SH-SY5Y (cell line): ENCODE results near the gene GJB5.

Source experiments
- GATA2 ChIP-seq: IDR thresholded peaks from 2 replicates; pipeline ENCODE4 v1.6.1; 2011; ENCODE audit warnings: mild to moderate bottlenecking, low read depth, low read length
- GATA3 ChIP-seq: IDR thresholded peaks from 2 replicates; pipeline ENCODE4 v1.6.1; 2011; ENCODE audit warnings: low read depth, mild to moderate bottlenecking, low read length, moderate library complexity

Gene GJB5

DNA sequence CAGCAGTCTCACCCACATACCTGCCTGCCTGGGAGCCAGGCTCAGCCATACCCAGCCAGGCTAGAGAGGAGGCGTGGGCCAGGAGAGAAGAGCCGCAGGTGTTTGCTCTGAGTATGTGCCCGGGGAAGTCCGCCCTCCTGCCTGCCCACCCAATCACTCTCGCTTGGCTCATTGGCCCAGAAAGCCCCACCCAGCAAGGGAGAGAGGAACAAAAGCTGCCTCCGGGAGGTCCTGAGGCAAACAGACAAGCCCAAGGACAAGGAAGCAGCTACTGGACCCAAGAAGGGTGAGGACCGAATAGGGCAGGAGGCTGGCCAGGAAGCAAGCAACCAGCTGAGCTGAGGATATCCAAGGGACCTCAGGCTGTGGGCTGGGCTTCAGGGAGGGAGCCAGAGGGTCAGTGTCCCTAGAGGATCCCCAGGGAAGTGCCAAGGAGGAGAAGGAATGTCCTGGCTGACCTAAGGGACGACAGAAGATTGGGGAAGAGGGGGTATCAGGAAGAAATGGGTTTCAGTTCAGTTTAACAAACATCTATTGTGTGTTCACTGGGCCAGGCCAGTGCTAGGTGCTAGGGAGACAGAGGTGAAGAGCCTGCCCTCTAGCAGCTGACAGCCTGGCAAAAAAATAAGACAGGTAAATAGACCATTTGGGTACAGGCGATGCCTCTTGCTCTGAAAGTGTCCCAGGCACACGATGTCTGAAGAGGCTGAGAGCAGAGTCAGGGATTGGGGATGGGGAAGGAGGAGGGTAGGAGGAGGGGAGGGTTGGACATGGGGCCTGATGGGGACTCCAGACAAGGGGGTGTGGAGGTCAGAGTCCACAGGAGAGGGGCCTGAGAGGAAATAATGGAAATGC is 4.9 kb downstream of the GJB5 start, which contains the start of gene GJB4:
Gene GJB4 (plus strand): TSS at position 238 of the 855 bp plus-strand sequence. CDS start 1,515 bp downstream, outside the sequence.
- TF ChIP-seq GATA2 (no peak), GATA3 (no peak)

DNA sequence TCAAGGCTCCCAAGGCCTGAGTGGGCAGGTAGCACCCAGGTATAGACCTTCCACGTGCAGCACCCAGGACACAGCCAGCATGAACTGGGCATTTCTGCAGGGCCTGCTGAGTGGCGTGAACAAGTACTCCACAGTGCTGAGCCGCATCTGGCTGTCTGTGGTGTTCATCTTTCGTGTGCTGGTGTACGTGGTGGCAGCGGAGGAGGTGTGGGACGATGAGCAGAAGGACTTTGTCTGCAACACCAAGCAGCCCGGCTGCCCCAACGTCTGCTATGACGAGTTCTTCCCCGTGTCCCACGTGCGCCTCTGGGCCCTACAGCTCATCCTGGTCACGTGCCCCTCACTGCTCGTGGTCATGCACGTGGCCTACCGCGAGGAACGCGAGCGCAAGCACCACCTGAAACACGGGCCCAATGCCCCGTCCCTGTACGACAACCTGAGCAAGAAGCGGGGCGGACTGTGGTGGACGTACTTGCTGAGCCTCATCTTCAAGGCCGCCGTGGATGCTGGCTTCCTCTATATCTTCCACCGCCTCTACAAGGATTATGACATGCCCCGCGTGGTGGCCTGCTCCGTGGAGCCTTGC is 6.4 kb downstream of the GJB5 start:
- TF ChIP-seq GATA3 (no peak), GATA2 (no peak)

GRCh38 chr1:34761776-34762307 is 7.0 kb downstream of the GJB5 start:
- TF ChIP-seq GATA2, result no peak
- no peak for TF ChIP-seq GATA3

GRCh38 chr1:34762474-34763141 is 7.8 kb downstream of the GJB5 start:
- TF ChIP-seq GATA3 (no peak), GATA2 (no peak)

GRCh38 chr1:34763142-34763781 is 8.4 kb downstream of the GJB5 start:
- no peak for TF ChIP-seq GATA2
- no peak for TF ChIP-seq GATA3

- TF ChIP-seq GATA3 (no peak), GATA2 (no peak)
Measured at GRCh38 chr1:34768856-34769255, 14.0 kb downstream of the GJB5 start.

DNA sequence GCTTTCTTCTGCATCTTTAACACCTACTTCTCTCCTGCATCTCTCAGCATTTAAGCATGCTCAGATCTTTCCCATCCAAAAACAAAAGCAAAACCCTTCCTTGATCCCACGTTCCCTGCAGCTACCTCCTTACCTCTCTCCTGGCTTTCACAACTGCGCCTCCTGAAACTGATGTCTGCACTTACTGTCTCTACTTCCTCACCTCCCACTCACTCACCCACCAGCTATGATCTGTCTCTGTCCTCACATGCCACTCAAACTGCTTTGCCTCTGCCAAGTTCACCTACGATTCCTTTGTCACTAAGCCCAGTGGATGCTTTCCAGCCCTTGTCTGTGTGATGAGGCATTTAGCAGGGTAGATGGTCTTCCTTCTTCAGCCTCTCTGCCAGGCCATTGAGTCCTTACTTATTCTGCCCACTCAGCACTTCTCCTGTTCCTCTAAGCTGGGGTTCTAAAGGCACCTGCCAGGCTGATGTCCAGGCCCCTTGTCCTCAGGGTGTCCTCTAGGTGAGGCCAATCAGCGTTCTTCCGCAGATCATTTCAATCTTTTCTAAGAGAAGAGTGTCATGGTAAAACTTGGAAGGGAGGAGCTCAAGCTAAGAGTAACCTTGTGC is 16.2 kb downstream of the GJB5 start:
- TF ChIP-seq GATA2 (no peak), GATA3 (no peak)

- no peak for TF ChIP-seq GATA3
- no peak for TF ChIP-seq GATA2
Measured at GRCh38 chr1:34771573-34772371, 16.9 kb downstream of the GJB5 start.

GRCh38 chr1:34774957-34775356 is 20.1 kb downstream of the GJB5 start:
- TF ChIP-seq GATA3 (no peak), GATA2 (no peak)

- TF ChIP-seq GATA2, result no peak
- no peak for TF ChIP-seq GATA3
Measured at GRCh38 chr1:34776911-34777310, 22.1 kb downstream of the GJB5 start.

DNA sequence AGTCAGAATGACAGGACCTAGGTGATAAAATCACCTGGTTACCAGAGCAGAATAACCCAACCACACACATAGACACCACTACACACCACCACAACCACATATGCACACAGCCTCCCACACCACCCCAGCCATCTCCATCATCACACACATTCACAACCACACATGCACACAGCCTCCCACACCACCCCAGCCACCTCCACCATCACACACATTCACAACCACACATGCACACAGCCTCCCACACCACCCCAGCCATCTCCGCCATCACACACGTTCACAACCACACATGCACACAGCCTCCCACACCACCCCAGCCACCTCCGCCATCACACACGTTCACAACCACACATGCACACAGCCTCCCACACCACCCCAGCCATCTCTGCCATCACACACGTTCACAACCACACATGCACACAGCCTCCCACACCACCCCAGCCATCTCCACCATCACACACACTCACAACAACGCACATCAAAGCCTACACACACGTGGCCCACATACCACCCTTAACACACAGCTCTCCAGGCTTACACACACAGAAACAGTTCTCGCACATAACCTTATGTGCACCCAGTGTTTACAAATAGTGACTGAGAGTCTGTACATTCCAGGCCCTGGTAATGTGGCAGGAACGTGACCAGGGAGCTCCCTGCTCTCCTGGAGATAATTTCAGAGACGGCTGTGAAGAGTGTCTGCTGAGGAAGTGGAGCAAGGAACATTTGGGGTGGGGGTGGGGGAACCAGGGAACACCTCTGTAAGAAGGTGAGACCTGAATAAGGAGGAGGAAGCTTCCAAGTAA is 22.9 kb downstream of the GJB5 start:
- TF ChIP-seq GATA2 (no peak), GATA3 (no peak)

- TF ChIP-seq GATA3, result no peak
- no peak for TF ChIP-seq GATA2
Measured at GRCh38 chr1:34778381-34778780, 23.5 kb downstream of the GJB5 start.
